Heart left ventricle (tissue), 16 donors: ENCODE data around the gene CASP12. TPM values are rescaled to one million over a fixed set of nuclear protein-coding genes. Genes with fewer than 3 reads are reported as not detected.
A peak's percentile ranks its signal among the peaks of the same experiment; 100 is the strongest.

ENCODE experiments used
- ATAC-seq, 4 donors: fragments of 200-7000 bp; cut with Tn5 transposase; one replicate each; pipeline ENCODE4 v1.9.1; 2020 to 2022; ENCODE audit warnings: moderate library complexity in 4 of 4, mild to moderate bottlenecking in 3 of 4, moderate number of reproducible peaks in 1 of 4
- DNase-seq, 5 donors: peaks; one replicate each; pipeline ENCODE4 v3.0.0-alpha.2; 2020
- H3K27ac ChIP-seq, 12 donors: fragments of 200-600 bp; sonication (generic) in 4 of 12; one replicate each; pipeline versions ENCODE4 v1.5.0 to v1.8.0; 2016 to 2022; ENCODE audit warnings: mild to moderate bottlenecking in 2 of 12
- H3K27me3 ChIP-seq, 9 donors: fragments of 200-600 bp; sonication (generic) in 2 of 9; one replicate each; pipeline versions ENCODE4 v1.5.1 to v1.8.0; 2016 to 2022; ENCODE audit warnings: mild to moderate bottlenecking in 3 of 9
- H3K36me3 ChIP-seq, 9 donors: fragments of 200-600 bp; sonication (generic) in 2 of 9; one replicate each; pipeline versions ENCODE4 v1.5.0 to v1.8.0; 2018 to 2022; ENCODE audit warnings: mild to moderate bottlenecking in 2 of 9
- H3K4me1 ChIP-seq, 12 donors: fragments of 200-600 bp; sonication (generic) in 4 of 12; one replicate each; pipeline versions ENCODE4 v1.5.0 to v1.8.0; 2016 to 2022; ENCODE audit warnings: mild to moderate bottlenecking in 3 of 12
- H3K4me3 ChIP-seq, 12 donors: fragments of 200-600 bp; sonication (generic) in 4 of 12; one replicate each; pipeline versions ENCODE4 v1.5.0 to v1.8.0; 2017 to 2022; ENCODE audit warnings: mild to moderate bottlenecking in 9 of 12, moderate library complexity in 4 of 12
- H3K9me3 ChIP-seq, 12 donors: fragments of 200-600 bp; sonication (generic) in 4 of 12; one replicate each; pipeline versions ENCODE4 v1.5.0 to v1.8.0; 2016 to 2022; ENCODE audit warnings: mild to moderate bottlenecking in 1 of 12
- POLR2A ChIP-seq, 2 donors: fragments of 450-650 bp; IDR thresholded peaks; one replicate each; pipeline ENCODE4 v1.6.1; 2017; ENCODE audit warnings: antibody characterized with exemption in 2 of 2, mild to moderate bottlenecking in 2 of 2, moderate library complexity in 2 of 2
- WGBS, 4 donors: extraction: QIAGEN DNeasy Blood & Tissue Kit in 2 of 4; methylation state at CpG; one replicate each; pipeline versions ENCODE4 v1.1.5 to v1.1.7; 2013 to 2018; 5-methylcytosine and 5-hydroxymethylcytosine counted together
- intact Hi-C, 10 donors: fragments of 100-400 bp; cut with DNase I; formaldehyde crosslinking; loops; one replicate each; pipeline versions ENCODE4 v1.11.1 to v1.14.2; 2022
- polyA plus RNA-seq, 2 donors: library from polyadenylated mRNA; stranded (reverse); fragments of 200-250 nt; gene quantifications; one replicate each; pipeline ENCODE4 v1.2.3, GENCODE V29; 2013
- total RNA-seq, 9 donors: library from RNA; depleted of rRNA in 2 of 9; stranded (reverse); fragments of >200 nt in 2 of 9; fragmentation: NEBNext Ultra II Directional in 3 of 9; extraction: Animal tissue kit (Norgen Biotek cat#: 25700) in 3 of 9; gene quantifications; one replicate each; pipeline versions ENCODE4 v1.1.0 to v1.2.4, GENCODE V29; 2016 to 2023
- TF ChIP-seq, protein P1 (sequence below), 12 donors: fragments of 200-600 bp; sonication (generic) in 4 of 12; IDR thresholded peaks; one replicate each; pipeline versions ENCODE4 v1.5.0 to v1.8.0; 2018 to 2022; ENCODE audit warnings: antibody characterized with exemption in 12 of 12, mild to moderate bottlenecking in 5 of 12
- donor health status: ischemic (EF 13 %, LVEDD 7.1; RV severe dilation, severe dysfunction).
- donor health status: healthy with polysubstance abuse.
- donor health status: DM: no; HTN: yes; CAD: no.
- donor health status: DM: no; HTN: no; CAD: no.
- donor health status: ischemic (EF 25% LVEDD 6.9; RV normal size, moderate dysfunction).
- donor health status: ischemic (EF 25% LVEDD 5.7; RV mildly dilated, moderate dysfunction).
- donor health status: healthy.
- donor health status: DM: yes; HTN: yes; CAD: no.
- donor health status: ischemic (EF 35%, LVEDD 5.7; RV mildly dilated, moderate dysfunction).
- donor health status: nonischemic (EF 11% LVEDD 7.7; RV severe dilation, severe dysfunction).
- donor health status: DM: yes; HTN: yes; CAD: no.
- donor health status: PGD.
- donor health status: ischemic (EF 29% LVEDD 5.4; RV normal size, mild dysfunction).
- donor health status: nonischemic (EF 23%, LVEDD 6.1; RV moderate dilation, normal function).

Gene CASP12
- total and polyA plus RNA-seq, 11 donors, result 0.10 to 1.3 (median 0.41) TPM; not detected in 5

DNA sequence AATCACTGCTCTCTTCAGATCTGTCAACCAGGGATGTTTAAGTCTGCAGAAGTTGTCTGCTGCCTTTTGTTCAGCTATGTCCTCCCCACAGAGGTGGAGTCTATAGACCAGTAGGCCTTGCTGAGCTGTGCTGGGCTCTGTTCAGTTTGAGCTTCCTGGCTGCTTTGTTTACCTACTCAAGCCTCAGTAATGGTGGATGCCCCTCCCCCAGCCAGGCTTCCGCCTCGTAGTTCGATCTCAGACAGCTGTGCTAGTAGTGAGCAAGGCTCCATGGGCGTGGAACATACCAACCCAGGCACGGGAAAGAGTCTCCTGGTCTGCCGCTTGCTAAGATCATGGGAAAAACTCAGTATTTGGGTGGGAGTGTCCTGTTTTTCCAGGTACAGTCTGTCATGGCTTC, 27.6 kb upstream of the CASP12 start:
- Histone ChIP-seq H3K27me3 (no peaks in the 10 kb centered on the region), H3K9me3 (peaks cover 0 to 15% (median 0%) of the 10 kb centered on the region in 12 donors), H3K36me3 (no peaks in the 10 kb centered on the region), H3K27ac (no peak overlapping the region), H3K4me1 (no peaks in the 10 kb centered on the region), H3K4me3 (no peak overlapping the region)
- TF ChIP-seq, protein P1, sequence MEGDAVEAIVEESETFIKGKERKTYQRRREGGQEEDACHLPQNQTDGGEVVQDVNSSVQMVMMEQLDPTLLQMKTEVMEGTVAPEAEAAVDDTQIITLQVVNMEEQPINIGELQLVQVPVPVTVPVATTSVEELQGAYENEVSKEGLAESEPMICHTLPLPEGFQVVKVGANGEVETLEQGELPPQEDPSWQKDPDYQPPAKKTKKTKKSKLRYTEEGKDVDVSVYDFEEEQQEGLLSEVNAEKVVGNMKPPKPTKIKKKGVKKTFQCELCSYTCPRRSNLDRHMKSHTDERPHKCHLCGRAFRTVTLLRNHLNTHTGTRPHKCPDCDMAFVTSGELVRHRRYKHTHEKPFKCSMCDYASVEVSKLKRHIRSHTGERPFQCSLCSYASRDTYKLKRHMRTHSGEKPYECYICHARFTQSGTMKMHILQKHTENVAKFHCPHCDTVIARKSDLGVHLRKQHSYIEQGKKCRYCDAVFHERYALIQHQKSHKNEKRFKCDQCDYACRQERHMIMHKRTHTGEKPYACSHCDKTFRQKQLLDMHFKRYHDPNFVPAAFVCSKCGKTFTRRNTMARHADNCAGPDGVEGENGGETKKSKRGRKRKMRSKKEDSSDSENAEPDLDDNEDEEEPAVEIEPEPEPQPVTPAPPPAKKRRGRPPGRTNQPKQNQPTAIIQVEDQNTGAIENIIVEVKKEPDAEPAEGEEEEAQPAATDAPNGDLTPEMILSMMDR (IDR thresholded peaks at IDR 0.05), result no peak
- no peak for TF ChIP-seq POLR2A (IDR thresholded peaks at IDR 0.05)
- WGBS, 4 donors, result 73 to 100% (median 96%) methylated on average over 4 to 6 of the region's 6 CpGs
- DNase-seq (peak in 1 of 5 donors; percentile 40), ATAC-seq (no peak)
- intact Hi-C loops, result no loop called here

DNA sequence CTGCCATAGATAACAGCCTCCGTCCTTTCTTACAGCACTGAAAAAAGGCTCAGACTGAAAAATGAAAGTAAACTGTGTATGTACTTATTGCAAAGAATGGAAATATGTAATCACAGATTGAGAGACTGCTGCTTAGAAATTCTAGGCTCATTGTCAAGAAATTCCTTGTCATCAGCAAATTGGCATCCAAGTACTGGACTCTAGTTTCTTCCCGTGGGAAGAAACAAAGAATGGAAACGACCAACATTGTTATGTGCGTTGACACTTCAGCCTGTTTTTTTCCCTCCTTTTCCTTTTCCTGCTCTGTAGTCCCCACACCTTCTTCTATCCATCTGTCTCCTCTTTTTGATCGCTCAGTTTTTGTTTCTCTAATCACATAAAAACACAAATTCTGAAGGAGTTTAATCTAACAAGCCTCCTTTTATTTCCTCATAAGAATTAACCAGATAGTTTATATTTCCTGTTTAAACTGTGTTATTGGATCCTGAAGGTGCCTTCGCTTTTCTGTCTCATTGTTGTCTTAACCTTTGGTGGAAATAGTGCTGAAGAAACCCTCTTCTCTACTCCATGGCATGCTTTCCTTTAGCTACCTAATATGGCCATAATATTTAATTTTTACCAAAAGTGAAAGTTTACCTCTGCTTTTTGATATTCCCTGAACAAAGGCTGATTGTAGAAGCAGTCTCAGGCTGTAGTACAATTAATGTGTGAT, 20.0 kb upstream of the CASP12 start:
- H3K9me3 ChIP-seq, result no peaks in the 10 kb centered on the region
- no peaks in the 10 kb centered on the region for H3K36me3 ChIP-seq
- no peak for DNase-seq
- H3K4me3 ChIP-seq, result peak overlapping the region in 11 of 12 donors; percentile 27 to 60 (median 48)
- 26 to 40% (median 32%) methylated on average over 6 of the region's 6 CpGs for WGBS, 4 donors
- intact Hi-C loops, result no loop called here
- H3K27ac ChIP-seq, result peak overlapping the region in 11 of 12 donors; percentile 38 to 82 (median 63)
- peak in 2 of 4 donors; percentile 53 to 77 for ATAC-seq
- no peak for TF ChIP-seq POLR2A (IDR thresholded peaks at IDR 0.05)
- TF ChIP-seq, protein P1 (IDR thresholded peaks at IDR 0.05), result no peak
- peaks cover 0 to 29% (median 7%) of the 10 kb centered on the region in 12 donors for H3K4me1 ChIP-seq
- H3K27me3 ChIP-seq, result no peaks in the 10 kb centered on the region

DNA sequence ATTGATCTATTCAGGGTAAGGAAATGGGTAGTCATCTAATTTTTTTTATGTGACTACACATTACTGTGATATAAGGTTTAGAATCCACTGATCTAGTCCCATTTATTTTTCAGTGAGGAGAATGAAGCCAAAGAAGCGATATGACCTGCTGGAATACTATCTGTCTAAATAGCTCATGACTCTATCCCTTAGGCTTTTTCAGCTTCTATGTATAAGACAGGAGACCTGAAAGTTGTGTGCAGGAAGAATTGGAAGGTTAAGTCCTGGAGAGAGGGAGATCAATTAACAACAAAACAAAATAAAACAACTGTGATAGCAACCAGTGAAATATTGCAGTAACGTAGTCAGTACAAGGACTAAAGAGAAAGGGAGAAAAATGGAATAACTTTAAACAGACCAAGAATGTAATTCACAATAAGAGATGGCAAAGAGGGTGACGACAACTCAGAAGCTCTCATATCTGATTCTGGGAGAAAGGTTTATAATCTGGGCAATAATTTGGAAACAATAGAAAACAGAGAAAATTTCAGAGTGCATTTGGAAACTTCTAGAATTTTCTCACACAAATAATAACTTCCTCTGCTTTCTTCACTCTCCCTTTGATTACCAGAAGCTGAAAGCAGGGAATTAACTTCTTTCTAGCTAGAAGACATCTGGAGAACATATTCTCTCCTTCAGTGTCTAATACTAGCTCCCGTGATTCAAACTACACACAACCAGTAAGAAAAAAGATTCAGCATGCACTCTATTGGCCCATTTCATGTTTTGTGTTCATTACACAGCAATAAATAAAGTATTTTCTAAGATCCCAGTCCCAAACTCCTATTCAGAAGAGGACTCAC, 19.2 kb upstream of the CASP12 start:
- WGBS, 4 donors, result 28 to 40% (median 34%) methylated on average over 3 to 4 of the region's 4 CpGs
- ATAC-seq, result peak in 2 of 4 donors; percentile 28 to 29
- peak overlapping the region in 11 of 12 donors; percentile 38 to 82 (median 63) for H3K27ac ChIP-seq

More for the DNA sequence above, 19.2 kb upstream of the CASP12 start:
- H3K9me3 ChIP-seq, result no peaks in the 10 kb centered on the region
- peak overlapping the region in 11 of 12 donors; percentile 27 to 60 (median 48) for H3K4me3 ChIP-seq
- intact Hi-C loops, result no loop called here
- no peaks in the 10 kb centered on the region for H3K36me3 ChIP-seq
- DNase-seq, result no peak
- TF ChIP-seq, protein P1 (IDR thresholded peaks at IDR 0.05), result no peak
- TF ChIP-seq POLR2A (IDR thresholded peaks at IDR 0.05), result no peak
- peaks cover 0 to 29% (median 7%) of the 10 kb centered on the region in 12 donors for H3K4me1 ChIP-seq
- H3K27me3 ChIP-seq, result no peaks in the 10 kb centered on the region
